CD4-positive, alpha-beta memory T cell (primary cell): Measurements from ENCODE around the gene USB1. TPM values are rescaled to one million over a fixed set of nuclear protein-coding genes. Genes with fewer than 3 reads are reported as not detected.

Experiments
- CTCF ChIA-PET: fragments of 350-600 bp; sonication (Branson Sonifier 250); formaldehyde crosslinking; loops from one replicate; lab custom pipeline; 2021; ENCODE audit warnings: inconsistent platforms; ENCODE audit not compliant: partially characterized antibody; lab: Charles Lee
- POLR2A ChIA-PET: fragments of 350-600 bp; sonication (Branson Sonifier 250); formaldehyde crosslinking; loops from one replicate; lab custom pipeline; 2021; ENCODE audit not compliant: partially characterized antibody; lab: Charles Lee
- DNase-seq, 5 donors: peaks; one replicate each; pipeline versions ENCODE4 v3.0.0 to v3.0.0-alpha.2; 2020 to 2022; ENCODE audit warnings: mixed read lengths in 1 of 5
- H3K27ac ChIP-seq: one replicate; pipeline ENCODE4 v1.7.0; 2013; ENCODE audit warnings: low read depth, low read length
- H3K27me3 ChIP-seq: 2 replicates; pipeline ENCODE4 v1.7.0; 2013; ENCODE audit warnings: mild to moderate bottlenecking, low read length, moderate library complexity; ENCODE audit not compliant: insufficient read depth
- H3K36me3 ChIP-seq: 2 replicates; pipeline ENCODE4 v1.7.0; 2013; ENCODE audit warnings: mild to moderate bottlenecking, low read length, moderate library complexity; ENCODE audit not compliant: insufficient read depth
- H3K4me1 ChIP-seq: 2 replicates; pipeline ENCODE4 v1.7.0; 2013; ENCODE audit warnings: mild to moderate bottlenecking, low read length, moderate library complexity; ENCODE audit not compliant: insufficient read depth
- H3K4me3 ChIP-seq, 2 donors: one replicate each; pipeline ENCODE4 v1.7.0; 2013; ENCODE audit warnings: low read length in 2 of 2, mild to moderate bottlenecking in 1 of 2
- H3K9me3 ChIP-seq, 2 donors: one replicate each; pipeline ENCODE4 v1.7.0; 2013; ENCODE audit warnings: low read length in 2 of 2, control low read depth in 1 of 2; ENCODE audit not compliant: control insufficient read depth in 1 of 2
- H3K27ac Mint-ChIP-seq, 7 donors: one replicate each; pipeline ENCODE4 v1.8.0; 2020 to 2021; ENCODE audit warnings: mixed read lengths in 7 of 7, mild to moderate bottlenecking in 6 of 7, inconsistent platforms in 3 of 7, moderate library complexity in 3 of 7
- H3K27me3 Mint-ChIP-seq, 2 donors: one replicate each; pipeline ENCODE4 v1.8.0; 2020 to 2021; ENCODE audit warnings: mixed read lengths in 2 of 2
- H3K36me3 Mint-ChIP-seq, 2 donors: one replicate each; pipeline ENCODE4 v1.8.0; 2020 to 2021; ENCODE audit warnings: mixed read lengths in 2 of 2, inconsistent platforms in 1 of 2, mild to moderate bottlenecking in 1 of 2
- H3K4me1 Mint-ChIP-seq, 4 donors: one replicate each; pipeline ENCODE4 v1.8.0; 2020 to 2021; ENCODE audit warnings: mixed read lengths in 4 of 4, mild to moderate bottlenecking in 1 of 4
- H3K4me3 Mint-ChIP-seq, 8 donors: one replicate each; pipeline ENCODE4 v1.8.0; 2020 to 2021; ENCODE audit warnings: mixed read lengths in 8 of 8, mild to moderate bottlenecking in 7 of 8, moderate library complexity in 6 of 8, inconsistent platforms in 3 of 8
- H3K9me3 Mint-ChIP-seq, 8 donors: one replicate each; pipeline ENCODE4 v1.8.0; 2020 to 2021; ENCODE audit warnings: mixed read lengths in 8 of 8, mild to moderate bottlenecking in 5 of 8, inconsistent platforms in 3 of 8, moderate library complexity in 1 of 8
- intact Hi-C: fragments of 100-400 bp; cut with micrococcal nuclease; formaldehyde crosslinking; loops from one replicate; pipeline ENCODE4 v1.15.1; 2023
- polyA plus RNA-seq, 2 donors: library from polyadenylated mRNA; unstranded; fragments of 300-500 nt; fragmentation: Illumina TruSeq; gene quantifications; one replicate each; pipeline ENCODE4 v1.2.3, GENCODE V29; 2021
- total RNA-seq, 2 experiments: library from RNA; stranded (reverse); gene quantifications; one replicate each; pipeline ENCODE4 v1.2.3, GENCODE V29; 2021

The USB1 gene
- total and polyA plus RNA-seq, 4 experiments from 2014 or later = 35.3 to 45.2 (median 37.9) TPM

GRCh38 chr16:58062821-58063220, 61.6 kb downstream of the USB1 start:
- peaks cover 0 to 1% of the 10 kb centered on the region in 2 donors for H3K27me3 Mint-ChIP-seq
- no peaks in the 10 kb centered on the region for H3K9me3 Mint-ChIP-seq
- ChIA-PET CTCF (no interaction called here), POLR2A (no interaction called here)
- no peaks in the 10 kb centered on the region for H3K4me1 ChIP-seq
- DNase-seq = no peak
- no peaks in the 10 kb centered on the region for H3K36me3 Mint-ChIP-seq
- H3K9me3 ChIP-seq = no peaks in the 10 kb centered on the region
- intact Hi-C loops = no loop called here
- H3K27ac ChIP-seq = no peak overlapping the region
- H3K27me3 ChIP-seq = no peaks in the 10 kb centered on the region
- H3K4me1 Mint-ChIP-seq = no peaks in the 10 kb centered on the region
- H3K4me3 Mint-ChIP-seq = no peak overlapping the region
- H3K4me3 ChIP-seq = no peak overlapping the region
- no peaks in the 10 kb centered on the region for H3K36me3 ChIP-seq
- no peak overlapping the region for H3K27ac Mint-ChIP-seq

GRCh38 chr16:58063377-58064076, 62.3 kb downstream of the USB1 start:
- CTCF ChIA-PET = no interaction called here
- POLR2A ChIA-PET = no interaction called here
- H3K27me3 Mint-ChIP-seq = peaks cover 0 to 1% of the 10 kb centered on the region in 2 donors
- Histone ChIP-seq H3K27me3 (no peaks in the 10 kb centered on the region), H3K9me3 (no peaks in the 10 kb centered on the region), H3K4me3 (no peak overlapping the region), H3K27ac (no peak overlapping the region), H3K4me1 (no peaks in the 10 kb centered on the region), H3K36me3 (no peaks in the 10 kb centered on the region)
- H3K4me1 Mint-ChIP-seq = no peaks in the 10 kb centered on the region
- H3K27ac Mint-ChIP-seq = no peak overlapping the region
- H3K36me3 Mint-ChIP-seq = no peaks in the 10 kb centered on the region
- H3K4me3 Mint-ChIP-seq = peak overlapping the region in 1 of 8 donors; percentile 10
- no peaks in the 10 kb centered on the region for H3K9me3 Mint-ChIP-seq
- intact Hi-C loops = no loop called here
- no peak for DNase-seq

GRCh38 chr16:58070585-58070984, 69.4 kb downstream of the USB1 start:
- POLR2A ChIA-PET = no interaction called here
- Mint-ChIP-seq H3K9me3 (peaks cover 0 to 11% (median 3%) of the 10 kb centered on the region in 8 donors), H3K27me3 (no peaks in the 10 kb centered on the region), H3K4me3 (no peak overlapping the region), H3K36me3 (no peaks in the 10 kb centered on the region), H3K27ac (no peak overlapping the region), H3K4me1 (no peaks in the 10 kb centered on the region)
- intact Hi-C loops = no loop called here
- Histone ChIP-seq H3K4me1 (no peaks in the 10 kb centered on the region), H3K4me3 (no peak overlapping the region), H3K9me3 (no peaks in the 10 kb centered on the region), H3K27ac (no peak overlapping the region), H3K27me3 (no peaks in the 10 kb centered on the region), H3K36me3 (no peaks in the 10 kb centered on the region)
- CTCF ChIA-PET = interaction anchor here (1.5 kb wide), 1 partner anchor 26 kb away, joined by 3 read pairs; no protein-coding TSS in a partner anchor
- no peak for DNase-seq

Other genes with a start within 250 kb of the USB1 start
- gene KIFC3, start 198.9 kb upstream of the USB1 start, total RNA-seq = 1 to 10 TPM; 1.6 to 1.9 TPM
- gene KIFC3, start 198.9 kb upstream of the USB1 start, polyA plus RNA-seq = not detected
- not detected for gene CNGB1, start 30.3 kb upstream of the USB1 start, total RNA-seq
- not detected for gene CNGB1, start 30.3 kb upstream of the USB1 start, polyA plus RNA-seq
- gene ZNF319, start 735 bp upstream of the USB1 start, total RNA-seq = 10 to 100 TPM; 19.7 to 20.5 TPM
- gene ZNF319, start 735 bp upstream of the USB1 start, polyA plus RNA-seq = 10 to 100 TPM in 1 of 2 donors, 1 to 10 TPM in 1; 2.3 to 16.5 TPM
- gene MMP15, start 24.3 kb downstream of the USB1 start, total RNA-seq = 1 to 10 TPM; 1.6 to 1.8 TPM
- gene MMP15, start 24.3 kb downstream of the USB1 start, polyA plus RNA-seq = under 1 TPM in 1 of 2 donors, not detected in 1; 0.21 TPM
- gene CFAP20, start 128.0 kb downstream of the USB1 start, total RNA-seq = 10 to 100 TPM; 25.4 to 26.3 TPM
- gene CFAP20, start 128.0 kb downstream of the USB1 start, polyA plus RNA-seq = 10 to 100 TPM; 35.7 to 54.0 TPM
- gene CSNK2A2, start 196.7 kb downstream of the USB1 start, total RNA-seq = 10 to 100 TPM; 63.5 to 63.6 TPM
- gene CSNK2A2, start 196.7 kb downstream of the USB1 start, polyA plus RNA-seq = 10 to 100 TPM in 1 of 2 donors, 1 to 10 TPM in 1; 9.7 to 14.8 TPM